Caco-2 (cell line): ENCODE data around the gene TAF15. TPM values are rescaled to one million over a fixed set of nuclear protein-coding genes. Genes with fewer than 3 reads are reported as not detected.

Experiments
- BruUV-seq: library from RNA; stranded (reverse); fragments of 400-500 nt; replicated peaks from 2 replicates; lab custom pipeline; 2021; lab: Mats Ljungman, UMichigan
- CTCF ChIA-PET: fragments of 300-600 bp; sonication (Branson Sonifier 250); formaldehyde crosslinking; loops from one replicate; lab custom pipeline; 2022; ENCODE audit warnings: antibody characterized with exemption; lab: Charles Lee
- POLR2A ChIA-PET: fragments of 300-600 bp; sonication (Branson Sonifier 250); formaldehyde crosslinking; loops from one replicate; lab custom pipeline; 2022; ENCODE audit warnings: antibody characterized with exemption; lab: Charles Lee
- DNase-seq, 2 experiments: peaks; one replicate each; pipeline versions ENCODE4 v3.0.0 to v3.0.0-alpha.2; 2020 to 2022
- H3K27me3 ChIP-seq: replicated peaks from 2 replicates; pipeline ENCODE4 v1.6.0; 2011; ENCODE audit warnings: low read length; ENCODE audit not compliant: control insufficient read depth, insufficient read depth
- H3K36me3 ChIP-seq: 2 replicates; pipeline ENCODE4 v1.5.1; 2011; ENCODE audit warnings: low read length; ENCODE audit not compliant: control insufficient read depth, insufficient read depth
- H3K4me1 ChIP-seq: fragments of 250-450 bp; sonication (Bioruptor Pico); 2 replicates; pipeline ENCODE4 v1.5.1; 2020; ENCODE audit warnings: mild to moderate bottlenecking
- H3K4me3 ChIP-seq: 2 replicates; pipeline ENCODE4 v1.5.1; 2011; ENCODE audit warnings: low read depth, mild to moderate bottlenecking, control low read depth, low read length
- H3K9me3 ChIP-seq: fragments of 250-450 bp; sonication (Bioruptor Pico); 2 replicates; pipeline ENCODE4 v1.5.1; 2020; ENCODE audit warnings: mild to moderate bottlenecking, moderate library complexity
- H3K27ac Mint-ChIP-seq: one replicate; pipeline ENCODE4 v1.8.0; 2022; ENCODE audit warnings: mixed read lengths; ENCODE audit not compliant: unreplicated experiment
- H3K27me3 Mint-ChIP-seq: one replicate; pipeline ENCODE4 v1.8.0; 2022; ENCODE audit warnings: mixed read lengths; ENCODE audit not compliant: insufficient read depth, unreplicated experiment
- H3K36me3 Mint-ChIP-seq: one replicate; pipeline ENCODE4 v1.8.0; 2022; ENCODE audit warnings: mild to moderate bottlenecking, mixed read lengths; ENCODE audit not compliant: insufficient read depth, unreplicated experiment
- H3K4me1 Mint-ChIP-seq: one replicate; pipeline ENCODE4 v1.8.0; 2022; ENCODE audit warnings: low read depth, mixed read lengths; ENCODE audit not compliant: unreplicated experiment
- H3K4me3 Mint-ChIP-seq: one replicate; pipeline ENCODE4 v1.8.0; 2022; ENCODE audit warnings: mild to moderate bottlenecking, moderate library complexity, mixed read lengths; ENCODE audit not compliant: unreplicated experiment
- H3K9me3 Mint-ChIP-seq: one replicate; pipeline ENCODE4 v1.8.0; 2022; ENCODE audit warnings: mixed read lengths; ENCODE audit not compliant: unreplicated experiment
- CTCF ChIP-seq, 2 experiments: fragments of 200-600 bp in 1 of 2; IDR thresholded peaks; 1 replicate in 1 of 2; 2 replicates in 1 of 2; pipeline versions ENCODE4 v1.5.1 to v1.8.0; 2011 to 2022; ENCODE audit warnings: antibody characterized with exemption in 1 of 2, control low read depth in 1 of 2, inconsistent platforms in 1 of 2, low read depth in 1 of 2, low read length in 1 of 2, mild to moderate bottlenecking in 1 of 2, moderate library complexity in 1 of 2; ENCODE audit not compliant: insufficient read depth in 1 of 2, severe bottlenecking in 1 of 2, unreplicated experiment in 1 of 2
- intact Hi-C: fragments of 100-400 bp; cut with micrococcal nuclease; formaldehyde crosslinking; loops from one replicate; pipeline ENCODE4 v1.10.0; 2022; ENCODE audit not compliant: unreplicated experiment
- total RNA-seq: library from RNA; stranded (reverse); gene quantifications from 2 replicates; pipeline ENCODE4 v1.2.3, GENCODE V29; 2022

Gene TAF15
- total RNA-seq, 1 experiment from 2014 or later: 350 TPM

GRCh38 chr17:35775039-35775438 is 34.2 kb upstream of the TAF15 start:
- Histone ChIP-seq H3K36me3 (no peaks in the 10 kb centered on the region), H3K4me1 (no peaks in the 10 kb centered on the region), H3K4me3 (no peak overlapping the region), H3K27me3 (no peaks in the 10 kb centered on the region), H3K9me3 (no peaks in the 10 kb centered on the region)
- Mint-ChIP-seq H3K27me3 (peaks cover 8% of the 10 kb centered on the region), H3K4me1 (peaks cover 7% of the 10 kb centered on the region), H3K4me3 (no peak overlapping the region), H3K9me3 (no peaks in the 10 kb centered on the region), H3K36me3 (no peaks in the 10 kb centered on the region), H3K27ac (no peak overlapping the region)
- ChIA-PET CTCF (interaction anchor here (2.7 to 5.2 kb wide), 2 partner anchors 11 kb away, joined by 10 to 25 read pairs; no protein-coding TSS in a partner anchor), POLR2A (no interaction called here)
- TF ChIP-seq CTCF (IDR thresholded peaks at IDR 0.05; ENCODE audit: insufficient read depth in 1 of 2, low read depth in 1 of 2, low read length in 1 of 2, severe bottlenecking in 1 of 2, unreplicated experiment in 1 of 2): no peak
- BruUV-seq: no TSS peak
- DNase-seq: no peak
- intact Hi-C loops: no loop called here

- intact Hi-C loops: no loop called here
- Mint-ChIP-seq H3K27me3 (peaks cover 8% of the 10 kb centered on the region), H3K27ac (no peak overlapping the region), H3K9me3 (no peaks in the 10 kb centered on the region), H3K36me3 (no peaks in the 10 kb centered on the region), H3K4me1 (peaks cover 7% of the 10 kb centered on the region), H3K4me3 (no peak overlapping the region)
- Histone ChIP-seq H3K27me3 (no peaks in the 10 kb centered on the region), H3K4me1 (no peaks in the 10 kb centered on the region), H3K36me3 (no peaks in the 10 kb centered on the region), H3K9me3 (no peaks in the 10 kb centered on the region), H3K4me3 (no peak overlapping the region)
- DNase-seq: no peak
- CTCF ChIA-PET: interaction anchor here (5.2 kb wide), 1 partner anchor 12 kb away, joined by 25 read pairs; no protein-coding TSS in a partner anchor
- BruUV-seq: no TSS peak
- no peak for TF ChIP-seq CTCF (IDR thresholded peaks at IDR 0.05; ENCODE audit: insufficient read depth in 1 of 2, low read depth in 1 of 2, low read length in 1 of 2, severe bottlenecking in 1 of 2, unreplicated experiment in 1 of 2)
- POLR2A ChIA-PET: no interaction called here
Observed at GRCh38 chr17:35775583-35775982, 33.7 kb upstream of the TAF15 start.

GRCh38 chr17:35778641-35779196 is 30.6 kb upstream of the TAF15 start:
- no peak overlapping the region for H3K27ac Mint-ChIP-seq
- no peak for DNase-seq
- POLR2A ChIA-PET: no interaction called here

More at GRCh38 chr17:35778641-35779196, 30.6 kb upstream of the TAF15 start:
- H3K36me3 ChIP-seq: no peaks in the 10 kb centered on the region
- no peaks in the 10 kb centered on the region for H3K36me3 Mint-ChIP-seq
- no peaks in the 10 kb centered on the region for H3K27me3 ChIP-seq
- no peaks in the 10 kb centered on the region for H3K9me3 Mint-ChIP-seq
- no peak overlapping the region for H3K4me3 Mint-ChIP-seq
- H3K27me3 Mint-ChIP-seq: peaks cover 6% of the 10 kb centered on the region
- H3K4me1 Mint-ChIP-seq: peaks cover 7% of the 10 kb centered on the region
- H3K4me1 ChIP-seq: no peaks in the 10 kb centered on the region
- CTCF ChIA-PET: interaction anchor here (5.2 kb wide), 1 partner anchor 15 kb away, joined by 25 read pairs; no protein-coding TSS in a partner anchor
- BruUV-seq: no TSS peak
- H3K9me3 ChIP-seq: no peaks in the 10 kb centered on the region
- intact Hi-C loops: no loop called here
- H3K4me3 ChIP-seq: no peak overlapping the region
- no peak for TF ChIP-seq CTCF (IDR thresholded peaks at IDR 0.05; ENCODE audit: insufficient read depth in 1 of 2, low read depth in 1 of 2, low read length in 1 of 2, severe bottlenecking in 1 of 2, unreplicated experiment in 1 of 2)
